ENCODE measurements around the gene AKR1B1.

GRCh38 chr7:134400859-134401258, 58.0 kb downstream of the AKR1B1 start:
- TF ChIP-seq CTCF (IDR thresholded peaks at IDR 0.05) (no peak), ZNF416 (CRISPR knock-in tag; IDR thresholded peaks at IDR 0.05) (no peak), MAX (CRISPR knock-in tag; IDR thresholded peaks at IDR 0.05) (no peak), ATF2 (CRISPR knock-in tag; IDR thresholded peaks at IDR 0.05; ENCODE audit: borderline replicate concordance, low read depth) (no peak)
